T-helper 17 cell (primary cell): ENCODE data around the gene ARL2. TPM values are rescaled to one million over a fixed set of nuclear protein-coding genes. Genes with fewer than 3 reads are reported as not detected.
"Not testable (repeated sequence)": the region's sequence is repeated elsewhere in the genome, so short reads cannot be mapped to it uniquely, and the experiment has no call there.

Source experiments
- ATAC-seq: fragments of 150-1000 bp; cut with Tn5 transposase; 2 replicates; pipeline ENCODE4 v1.10.0; 2021; ENCODE audit warnings: mild to moderate bottlenecking, moderate library complexity
- DNase-seq, 3 donors: peaks; one replicate each; pipeline versions ENCODE4 v3.0.0 to v3.0.0-alpha.2; 2020 to 2021
- H3K9me3 ChIP-seq: one replicate; pipeline ENCODE4 v1.7.0; 2013; ENCODE audit warnings: low read length, mild to moderate bottlenecking; ENCODE audit not compliant: control insufficient read depth, poor library complexity, severe bottlenecking
- H3K27ac Mint-ChIP-seq: one replicate; pipeline ENCODE4 v1.8.0; 2022; ENCODE audit warnings: mild to moderate bottlenecking, moderate library complexity, mixed read lengths
- H3K27me3 Mint-ChIP-seq: one replicate; pipeline ENCODE4 v1.8.0; 2022; ENCODE audit warnings: mixed read lengths
- H3K36me3 Mint-ChIP-seq: one replicate; pipeline ENCODE4 v1.8.0; 2022; ENCODE audit warnings: low read depth, mixed read lengths
- H3K4me1 Mint-ChIP-seq: one replicate; pipeline ENCODE4 v1.8.0; 2022; ENCODE audit warnings: mild to moderate bottlenecking, mixed read lengths
- H3K4me3 Mint-ChIP-seq: one replicate; pipeline ENCODE4 v1.8.0; 2022; ENCODE audit warnings: mild to moderate bottlenecking, moderate library complexity, mixed read lengths
- total RNA-seq, 4 donors: library from RNA in 2 of 4; stranded (reverse) in 2 of 4; gene quantifications; one replicate each; pipeline ENCODE4 v1.2.3 and lab custom pipeline; 2022 to 2026

ARL2 gene
- total RNA-seq (10 to 100 TPM; 17.2 to 21.6 TPM), total RNA-seq (lab: John Stamatoyannopoulos, UW) (5.6 to 9.9 reads per million in 2 donors)

DNA sequence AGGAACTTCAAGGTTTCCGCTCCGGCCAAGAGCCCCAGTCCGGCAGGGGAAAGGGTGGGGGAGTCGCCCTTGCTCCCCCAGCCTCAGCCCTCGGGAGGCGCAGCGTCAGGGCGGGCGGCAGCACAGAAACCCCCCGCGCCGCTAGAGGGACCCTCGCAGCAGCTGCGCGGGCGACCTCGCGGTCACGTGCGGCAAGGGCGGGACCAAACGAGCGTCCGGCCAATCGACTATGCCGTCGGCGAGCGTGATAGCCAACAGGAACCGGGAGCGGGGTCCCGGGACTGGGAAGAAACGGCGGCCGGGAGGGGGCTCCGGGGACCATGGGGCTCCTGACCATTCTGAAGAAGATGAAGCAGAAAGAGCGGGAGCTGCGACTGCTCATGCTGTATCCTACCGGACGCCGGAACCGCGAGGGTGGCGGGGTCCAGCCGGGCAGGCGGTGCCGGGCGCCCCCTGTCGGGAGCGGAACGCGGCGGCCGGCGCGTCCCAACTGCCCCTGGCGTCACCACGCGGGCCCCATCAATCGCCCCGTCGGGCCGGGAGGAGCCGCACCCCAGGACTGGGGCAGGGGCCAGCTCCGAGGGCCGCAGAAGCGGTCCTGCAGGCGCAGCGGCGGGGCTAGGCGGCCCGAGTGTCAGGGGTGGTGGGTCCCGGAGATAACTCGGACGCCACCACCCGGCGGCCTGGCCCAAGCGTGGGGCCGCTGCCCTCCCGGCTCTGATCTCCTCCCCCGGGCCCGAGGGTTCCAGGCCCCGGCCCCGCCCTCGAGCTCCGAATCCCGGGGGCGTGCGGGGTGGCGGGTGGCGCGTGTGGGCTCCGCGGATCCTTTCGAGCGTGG is at the start of gene ARL2:
Gene ARL2, plus strand, starts transcription at position 273 of the 838 bp plus-strand sequence. Its CDS starts 48 bp downstream, at position 321.
- Mint-ChIP-seq H3K4me1 (peaks cover 26% of the 10 kb centered on the region), H3K27ac (peak within 1 kb of the TSS; percentile 88), H3K4me3 (peak within 1 kb of the TSS; percentile 94), H3K36me3 (peaks cover 5% of the 10 kb centered on the region), H3K27me3 (no peaks in the 10 kb centered on the region)
- H3K9me3 ChIP-seq = no peaks in the 10 kb centered on the region
- peak; percentile 83 for ATAC-seq
- peak; percentile 74 to 80 (median 79) for DNase-seq

- Mint-ChIP-seq H3K36me3 (peaks cover 2% of the 10 kb centered on the region), H3K27me3 (peaks cover 6% of the 10 kb centered on the region), H3K27ac (no peak overlapping the region), H3K4me3 (no peak overlapping the region), H3K4me1 (peaks cover 14% of the 10 kb centered on the region)
- ATAC-seq = no peak
- no peak for DNase-seq
- H3K9me3 ChIP-seq = no peaks in the 10 kb centered on the region
These were observed 46.6 kb upstream of the ARL2 start for GRCh38 chr11:64967375-64967774.

- no peaks in the 10 kb centered on the region for H3K27me3 Mint-ChIP-seq
- ATAC-seq (no peak), DNase-seq (no peak)
- peaks cover 14% of the 10 kb centered on the region for H3K4me1 Mint-ChIP-seq
- H3K36me3 Mint-ChIP-seq = peaks cover 2% of the 10 kb centered on the region
- peak overlapping the region; percentile 87 for H3K27ac Mint-ChIP-seq
- no peaks in the 10 kb centered on the region for H3K9me3 ChIP-seq
- no peak overlapping the region for H3K4me3 Mint-ChIP-seq
These were observed 44.8 kb upstream of the ARL2 start for GRCh38 chr11:64969209-64969608.

DNA sequence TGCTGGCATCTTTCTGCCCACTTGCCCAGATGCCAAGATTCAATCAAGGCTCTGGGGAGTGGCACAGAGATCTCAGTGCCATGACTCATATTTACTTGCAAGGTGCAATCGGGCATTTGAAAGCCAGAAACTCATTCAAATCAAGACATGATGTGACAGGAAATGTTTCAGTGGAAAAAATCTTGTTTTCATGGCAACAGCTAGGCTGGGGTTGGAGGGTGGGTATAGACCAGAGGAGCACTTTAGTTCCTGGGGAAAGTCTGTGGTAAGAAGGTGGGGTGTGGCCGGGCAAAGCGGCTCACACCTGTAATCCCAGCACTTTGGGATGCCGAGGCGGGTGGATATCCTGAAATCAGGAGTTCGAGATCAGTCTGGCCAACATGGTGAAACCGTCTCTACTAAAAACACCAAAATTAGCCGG is 43.2 kb upstream of the ARL2 start:
- Mint-ChIP-seq H3K27me3 (no peaks in the 10 kb centered on the region), H3K4me3 (peak overlapping the region; percentile 79), H3K4me1 (peaks cover 12% of the 10 kb centered on the region), H3K36me3 (peaks cover 2% of the 10 kb centered on the region), H3K27ac (no peak overlapping the region)
- DNase-seq = no peak
- no peaks in the 10 kb centered on the region for H3K9me3 ChIP-seq
- no peak for ATAC-seq

DNA sequence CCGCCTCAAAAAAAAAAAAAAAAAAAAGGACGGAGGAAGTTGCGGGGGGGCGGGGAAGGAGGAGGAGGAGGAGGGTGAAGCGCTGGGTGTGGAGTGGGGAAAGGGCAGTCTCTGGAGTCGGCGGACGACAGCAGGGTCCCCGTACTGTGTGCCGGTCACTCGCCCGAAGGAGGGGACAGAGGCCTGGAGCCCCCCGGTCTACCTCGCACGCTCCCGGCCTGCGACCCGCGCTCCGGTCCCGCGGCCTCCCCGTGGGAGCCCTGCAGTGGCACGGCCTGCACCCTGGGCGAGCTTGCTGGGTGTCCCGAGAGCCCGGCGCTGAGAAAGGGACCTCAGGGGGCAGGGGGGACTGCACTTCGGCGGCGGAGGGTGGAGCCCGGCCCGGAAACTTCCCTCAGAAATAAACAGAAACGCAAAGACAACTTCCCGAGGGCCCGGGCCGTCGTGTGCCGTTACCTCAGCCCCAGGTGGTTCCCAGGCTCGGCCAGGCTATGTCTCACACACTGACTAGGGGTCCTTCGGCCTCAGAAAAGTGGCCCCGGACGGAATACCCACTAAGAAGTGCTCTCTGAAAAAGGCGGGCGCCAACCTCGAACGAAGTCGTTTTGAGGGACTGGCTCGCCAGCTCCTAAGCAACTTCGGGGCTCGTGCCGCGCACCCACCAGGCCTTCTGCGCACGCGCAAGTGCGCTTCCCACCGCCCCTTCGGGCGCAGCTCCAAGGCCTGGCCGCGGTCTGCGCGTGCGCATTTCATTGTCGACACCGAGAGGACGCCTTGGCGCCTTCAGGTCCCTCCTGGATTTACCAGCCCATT is 42.3 kb upstream of the ARL2 start, which contains the start of gene MAJIN:
Gene MAJIN, minus strand, starts transcription at position 688 of the 813 bp plus-strand sequence. CDS start 12,703 bp downstream, outside the sequence.
- DNase-seq (peak; percentile 77 to 85 (median 78)), ATAC-seq (peak; percentile 84)
- no peaks in the 10 kb centered on the region for H3K9me3 ChIP-seq
- Mint-ChIP-seq H3K27me3 (no peaks in the 10 kb centered on the region), H3K4me3 (peak within 1 kb of the TSS; percentile 79), H3K4me1 (peaks cover 12% of the 10 kb centered on the region), H3K27ac (no peak within 1 kb of the TSS), H3K36me3 (peaks cover 2% of the 10 kb centered on the region)

DNA sequence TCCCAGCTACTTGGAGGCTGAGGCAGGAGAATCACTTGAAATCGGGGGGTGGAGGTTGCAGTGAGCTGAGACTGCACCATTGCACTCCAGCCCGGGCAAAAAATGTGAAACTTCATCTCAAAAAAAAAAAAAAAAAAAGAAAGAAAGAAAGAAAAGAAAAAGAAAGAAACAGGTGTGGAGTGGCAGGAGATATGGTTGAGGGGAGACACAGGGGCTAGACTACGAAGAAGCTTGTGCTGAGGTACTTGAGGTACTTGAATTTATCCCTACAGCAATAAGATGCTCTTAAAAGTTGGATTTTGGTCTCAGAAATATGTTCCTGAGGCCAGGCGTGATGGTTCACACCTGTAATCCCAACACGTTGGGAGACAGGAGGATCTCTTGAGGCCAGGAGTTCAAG is 39.8 kb upstream of the ARL2 start:
- no peak for ATAC-seq
- H3K27me3 Mint-ChIP-seq = no peaks in the 10 kb centered on the region
- H3K27ac Mint-ChIP-seq = no peak overlapping the region
- no peak overlapping the region for H3K4me3 Mint-ChIP-seq
- H3K9me3 ChIP-seq = no peaks in the 10 kb centered on the region
- H3K36me3 Mint-ChIP-seq = no peaks in the 10 kb centered on the region
- DNase-seq = no peak
- peaks cover 11% of the 10 kb centered on the region for H3K4me1 Mint-ChIP-seq

- no peaks in the 10 kb centered on the region for H3K4me1 Mint-ChIP-seq
- ATAC-seq (no peak), DNase-seq (no peak)
- H3K27ac Mint-ChIP-seq = no peak overlapping the region
- H3K27me3 Mint-ChIP-seq = peaks cover 10% of the 10 kb centered on the region
- no peaks in the 10 kb centered on the region for H3K9me3 ChIP-seq
- H3K4me3 Mint-ChIP-seq = no peak overlapping the region
- peaks cover 2% of the 10 kb centered on the region for H3K36me3 Mint-ChIP-seq
These were observed 37.3 kb upstream of the ARL2 start for GRCh38 chr11:64976651-64977050.

- not testable (repeated sequence) for H3K27ac Mint-ChIP-seq, H3K4me3 Mint-ChIP-seq, H3K36me3 Mint-ChIP-seq, ATAC-seq, H3K9me3 ChIP-seq, H3K4me1 Mint-ChIP-seq, DNase-seq
- H3K27me3 Mint-ChIP-seq = peaks cover 18% of the 10 kb centered on the region
These were observed 30.6 kb upstream of the ARL2 start for GRCh38 chr11:64983339-64983738.

GRCh38 chr11:64987998-64988854 is 25.7 kb upstream of the ARL2 start:
- DNase-seq = no peak
- no peaks in the 10 kb centered on the region for H3K27me3 Mint-ChIP-seq
- no peak for ATAC-seq
- no peak overlapping the region for H3K4me3 Mint-ChIP-seq
- no peak overlapping the region for H3K27ac Mint-ChIP-seq
- H3K36me3 Mint-ChIP-seq = peaks cover 2% of the 10 kb centered on the region
- no peaks in the 10 kb centered on the region for H3K9me3 ChIP-seq
- H3K4me1 Mint-ChIP-seq = peaks cover 18% of the 10 kb centered on the region

DNA sequence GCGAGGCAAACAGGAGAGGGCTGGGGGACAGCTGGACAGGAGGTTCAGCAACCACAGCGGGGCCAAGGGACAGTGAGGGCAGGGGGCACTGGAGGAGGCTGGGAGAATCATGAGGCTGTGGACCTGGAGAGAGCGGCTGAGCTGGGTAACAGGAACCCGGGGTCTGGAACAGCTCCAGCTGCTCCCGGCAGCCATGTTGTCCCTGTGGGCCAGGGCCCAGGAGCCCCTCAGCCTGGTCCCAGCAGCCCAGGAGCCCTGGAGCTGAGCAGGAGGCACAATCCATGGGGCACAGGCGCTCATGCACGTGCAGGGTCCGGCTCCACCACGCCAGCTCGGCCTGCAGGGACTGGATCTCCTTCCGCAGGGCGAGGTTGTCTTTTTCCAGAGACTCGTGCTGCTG is 24.5 kb upstream of the ARL2 start:
- Mint-ChIP-seq H3K27me3 (no peaks in the 10 kb centered on the region), H3K4me3 (peak overlapping the region; percentile 72), H3K36me3 (peaks cover 2% of the 10 kb centered on the region), H3K27ac (peak overlapping the region; percentile 92), H3K4me1 (peaks cover 18% of the 10 kb centered on the region)
- H3K9me3 ChIP-seq = no peaks in the 10 kb centered on the region
- DNase-seq = no peak
- ATAC-seq = no peak

GRCh38 chr11:64990222-64990923 is 23.6 kb upstream of the ARL2 start:
- DNase-seq (no peak), ATAC-seq (no peak)
- H3K9me3 ChIP-seq = no peaks in the 10 kb centered on the region
- Mint-ChIP-seq H3K27me3 (no peaks in the 10 kb centered on the region), H3K4me1 (peaks cover 18% of the 10 kb centered on the region), H3K4me3 (peak overlapping the region; percentile 85), H3K36me3 (no peaks in the 10 kb centered on the region), H3K27ac (peak overlapping the region; percentile 92)

GRCh38 chr11:64994318-64994717 is 19.6 kb upstream of the ARL2 start:
- no peaks in the 10 kb centered on the region for H3K27me3 Mint-ChIP-seq
- no peaks in the 10 kb centered on the region for H3K9me3 ChIP-seq
- ATAC-seq = no peak
- no peak overlapping the region for H3K27ac Mint-ChIP-seq
- peaks cover 24% of the 10 kb centered on the region for H3K4me1 Mint-ChIP-seq
- DNase-seq = no peak
- H3K4me3 Mint-ChIP-seq = no peak overlapping the region
- no peaks in the 10 kb centered on the region for H3K36me3 Mint-ChIP-seq
